Astrocyte (in vitro differentiated cells and primary cell): ENCODE results near the gene APPBP2.

Experiments used
- CTCF ChIP-seq: IDR thresholded peaks from 2 replicates; pipeline ENCODE4 v1.5.1; 2011; ENCODE audit warnings: low read depth, mild to moderate bottlenecking, inconsistent platforms, low read length, moderate library complexity; ENCODE audit not compliant: insufficient read depth
- EZH2 ChIP-seq: IDR thresholded peaks from 2 replicates; pipeline ENCODE4 v1.6.1; 2012; ENCODE audit warnings: mild to moderate bottlenecking, low read length, inconsistent platforms; ENCODE audit not compliant: insufficient read depth

- TF ChIP-seq CTCF (no peak), EZH2 (no peak)
These were observed 11.5 kb downstream of the APPBP2 start for GRCh38 chr17:60514500-60514899.
